Spleen (tissue), 7 donors: ENCODE data around the gene FBXO3.

Experiments used
- POLR2A ChIP-seq, 3 donors: fragments of 450-650 bp; IDR thresholded peaks; one replicate each; pipeline ENCODE4 v1.5.1; 2017; ENCODE audit warnings: antibody characterized with exemption in 3 of 3, mild to moderate bottlenecking in 1 of 3
- POLR2AphosphoS5 ChIP-seq, 3 donors: sonication (generic); formaldehyde crosslinking; IDR thresholded peaks; one replicate each; pipeline ENCODE4 v1.5.1; 2017; ENCODE audit warnings: antibody characterized with exemption in 3 of 3
- TF ChIP-seq, protein P1 (sequence below), 11 experiments: fragments of 200-600 bp in 7 of 11; fragments of 450-650 bp in 4 of 11; sonication (generic) in 4 of 11; IDR thresholded peaks in 8 of 11; conservative IDR thresholded peaks in 3 of 11; 1 replicate in 7 of 11; 2 replicates in 4 of 11; pipeline versions ENCODE4 v1.4.0 to v1.8.0; 2016 to 2021; ENCODE audit warnings: antibody characterized with exemption in 11 of 11, inconsistent platforms in 4 of 11, mild to moderate bottlenecking in 1 of 11
- donor health status: DM: no; HTN: no; CAD: no; lungs with moderate emphysema.
- donor health status: DM: no; HTN: no; CAD: no.
- donor health status: DM: no; HTN: no; CAD: no.

DNA sequence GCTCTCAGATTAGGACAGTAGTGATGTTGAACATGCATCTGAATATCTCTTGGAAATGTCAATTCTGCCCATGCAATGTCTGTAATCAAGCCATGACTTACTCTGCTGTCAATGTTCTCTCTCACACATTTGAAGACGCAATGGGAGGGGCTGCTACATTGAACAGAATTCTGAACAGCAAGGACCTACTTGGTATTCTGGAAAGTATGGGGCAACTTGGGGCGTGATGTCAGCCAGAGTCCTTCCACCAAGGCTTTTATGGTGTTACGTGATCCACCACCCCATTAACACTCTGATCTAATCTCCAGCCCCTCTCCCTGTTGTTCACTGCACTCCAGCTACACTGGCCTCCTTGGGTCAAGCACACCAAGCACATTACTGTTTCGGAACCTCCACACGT, 31.0 kb downstream of the FBXO3 start:
- TF ChIP-seq, protein P1, sequence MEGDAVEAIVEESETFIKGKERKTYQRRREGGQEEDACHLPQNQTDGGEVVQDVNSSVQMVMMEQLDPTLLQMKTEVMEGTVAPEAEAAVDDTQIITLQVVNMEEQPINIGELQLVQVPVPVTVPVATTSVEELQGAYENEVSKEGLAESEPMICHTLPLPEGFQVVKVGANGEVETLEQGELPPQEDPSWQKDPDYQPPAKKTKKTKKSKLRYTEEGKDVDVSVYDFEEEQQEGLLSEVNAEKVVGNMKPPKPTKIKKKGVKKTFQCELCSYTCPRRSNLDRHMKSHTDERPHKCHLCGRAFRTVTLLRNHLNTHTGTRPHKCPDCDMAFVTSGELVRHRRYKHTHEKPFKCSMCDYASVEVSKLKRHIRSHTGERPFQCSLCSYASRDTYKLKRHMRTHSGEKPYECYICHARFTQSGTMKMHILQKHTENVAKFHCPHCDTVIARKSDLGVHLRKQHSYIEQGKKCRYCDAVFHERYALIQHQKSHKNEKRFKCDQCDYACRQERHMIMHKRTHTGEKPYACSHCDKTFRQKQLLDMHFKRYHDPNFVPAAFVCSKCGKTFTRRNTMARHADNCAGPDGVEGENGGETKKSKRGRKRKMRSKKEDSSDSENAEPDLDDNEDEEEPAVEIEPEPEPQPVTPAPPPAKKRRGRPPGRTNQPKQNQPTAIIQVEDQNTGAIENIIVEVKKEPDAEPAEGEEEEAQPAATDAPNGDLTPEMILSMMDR (IDR thresholded peaks at IDR 0.05 in 8 of 11, conservative IDR thresholded peaks at IDR 0.05 in 3 of 11): no peak
- no peak for TF ChIP-seq POLR2A (IDR thresholded peaks at IDR 0.05)
- TF ChIP-seq POLR2AphosphoS5 (IDR thresholded peaks at IDR 0.05): no peak
